HG02678 (cell line): ENCODE results near the gene FTCD.
"Not testable (repeated sequence)": the region's sequence is repeated elsewhere in the genome, so short reads cannot be mapped to it uniquely, and the experiment has no call there.

Source experiments
- ATAC-seq: cut with Tn5 transposase; IDR thresholded peaks from one replicate; pipeline ENCODE4 v1.9.1; 2021; ENCODE audit warnings: mild to moderate bottlenecking, moderate library complexity; ENCODE audit not compliant: unreplicated experiment

FTCD gene

DNA sequence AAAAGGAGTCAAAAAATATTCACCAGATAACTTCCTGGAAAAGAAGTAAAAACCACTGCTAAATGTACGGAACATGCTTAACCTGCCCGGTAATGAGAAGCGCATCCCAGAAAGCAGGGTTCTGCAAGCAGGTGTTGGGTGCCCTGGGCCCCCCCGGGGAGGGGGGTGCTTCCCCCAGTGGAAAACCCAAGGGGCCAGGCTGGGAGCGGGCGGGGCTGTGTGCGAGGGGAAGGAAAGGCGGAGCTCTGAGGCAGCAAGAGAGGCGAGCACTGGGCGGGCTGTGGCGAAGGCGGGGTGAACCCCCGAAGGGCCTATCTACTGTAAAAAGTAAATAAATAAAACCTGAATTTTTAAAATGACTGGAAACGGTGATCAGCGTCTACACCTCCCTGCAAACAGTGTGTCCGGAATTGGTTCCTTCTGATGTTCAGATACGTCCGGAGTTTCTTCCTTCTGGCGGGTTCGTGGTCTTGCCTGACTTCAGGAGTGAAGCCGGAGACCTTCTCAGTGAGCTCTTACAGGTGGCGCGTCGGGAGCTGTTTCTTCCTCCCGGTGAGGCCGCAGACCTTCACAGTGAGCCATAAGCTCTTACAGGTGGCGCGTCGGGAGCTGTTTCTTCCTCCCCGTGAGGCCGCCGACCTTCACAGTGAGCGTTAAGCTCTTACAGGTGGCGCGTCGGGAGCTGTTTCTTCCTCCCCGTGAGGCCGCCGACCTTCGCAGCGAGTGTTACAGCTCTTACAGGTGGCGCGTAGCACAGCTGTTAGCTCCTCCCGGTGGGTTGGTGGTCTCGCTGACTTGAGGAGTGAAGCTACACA lies 13.4 kb downstream of the FTCD start:
- ATAC-seq: no peak

DNA sequence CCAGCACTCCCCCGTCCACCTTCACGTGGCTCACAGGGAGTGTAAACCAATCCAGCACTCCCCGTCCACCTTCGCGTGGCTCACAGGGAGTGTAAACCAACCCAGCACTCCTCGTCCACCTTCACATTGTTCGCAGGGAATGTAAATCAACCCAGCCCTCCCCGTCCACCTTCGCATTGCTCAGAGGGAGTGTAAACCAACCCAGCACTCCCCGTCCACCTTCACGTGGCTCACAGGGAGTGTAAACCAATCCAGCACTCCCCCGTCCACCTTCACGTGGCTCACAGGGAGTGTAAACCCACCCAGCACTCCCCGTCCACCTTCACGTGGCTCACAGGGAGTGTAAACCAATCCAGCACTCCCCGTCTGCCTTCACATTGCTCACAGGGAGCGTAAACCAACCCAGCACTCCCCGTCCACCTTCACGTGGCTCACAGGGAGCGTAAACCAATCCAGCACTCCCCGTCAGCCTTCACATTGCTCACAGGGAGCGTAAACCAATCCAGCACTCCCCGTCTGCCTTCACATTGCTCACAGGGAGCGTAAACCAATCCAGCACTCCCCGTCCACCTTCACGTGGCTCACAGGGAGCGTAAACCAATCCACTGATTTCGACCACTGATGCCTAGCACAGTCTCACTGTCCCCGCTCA lies 14.9 kb downstream of the FTCD start:
- not testable (repeated sequence) for ATAC-seq

DNA sequence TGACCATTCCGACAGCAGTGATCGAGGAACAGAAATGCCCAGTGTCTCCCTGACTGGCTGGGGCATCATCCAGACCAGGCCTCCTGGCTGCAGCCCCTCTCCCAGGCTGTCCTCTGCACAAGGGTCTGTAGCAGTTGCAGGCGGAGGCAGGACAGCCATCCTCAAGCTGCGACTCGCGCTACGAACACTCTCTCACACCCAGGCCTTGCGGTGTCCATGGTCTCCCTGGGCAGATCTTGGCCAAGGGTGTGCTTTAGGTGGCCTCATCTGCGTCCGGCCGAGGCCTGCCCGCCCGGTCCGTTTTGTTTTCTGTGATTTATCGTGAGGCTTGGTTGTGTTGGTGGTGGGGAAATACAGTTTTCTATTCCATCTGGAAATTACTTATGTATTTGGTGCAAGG lies 15.7 kb downstream of the FTCD start:
- no peak for ATAC-seq

DNA sequence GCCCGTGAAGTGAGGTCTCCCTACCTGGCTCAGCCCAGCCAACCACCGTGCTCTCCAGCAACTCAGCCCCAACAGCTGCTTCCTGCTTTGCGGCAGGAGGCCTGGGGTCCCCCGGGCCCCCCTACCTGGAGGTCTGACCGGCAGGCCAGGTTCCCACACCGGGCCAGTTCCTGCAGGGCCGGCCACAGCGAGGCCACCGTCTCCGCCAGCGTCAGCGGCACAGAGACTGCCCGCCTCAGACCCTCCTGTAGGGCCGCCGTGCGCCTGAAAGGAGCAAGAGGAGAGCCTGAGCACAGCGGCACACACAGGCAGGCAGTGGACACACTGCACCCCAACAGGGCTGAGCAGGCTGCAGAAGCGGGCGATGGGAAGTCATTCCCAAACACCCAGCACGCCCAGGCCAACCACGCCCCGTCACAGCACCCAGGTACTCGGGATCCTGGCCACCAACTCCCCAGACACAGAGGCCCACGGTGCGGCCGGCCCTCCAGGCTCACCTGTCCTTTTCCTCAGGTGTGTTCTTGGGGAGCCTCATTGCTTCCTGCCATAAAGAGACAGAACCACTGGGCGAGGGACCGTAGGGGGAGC lies 16.9 kb downstream of the FTCD start:
- ATAC-seq: no peak

DNA sequence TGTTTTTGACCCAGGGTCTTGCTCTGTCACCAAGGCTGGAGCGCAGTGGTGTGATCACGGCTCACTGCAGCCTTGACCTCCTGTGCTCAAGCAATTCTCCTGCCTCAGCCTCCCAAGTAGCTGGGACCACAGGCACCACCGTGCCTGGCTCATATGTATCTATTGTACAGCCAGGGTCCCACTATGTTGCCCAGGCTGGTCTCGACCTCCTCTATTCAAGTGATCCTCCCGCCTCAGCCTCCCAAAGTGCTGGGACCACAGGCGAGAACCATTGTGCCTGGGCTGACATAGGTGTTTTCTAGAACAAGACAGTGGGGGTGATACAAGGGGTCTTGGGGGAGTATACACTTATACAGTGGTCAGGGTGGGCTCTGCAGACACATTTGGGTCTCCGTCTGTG lies 17.5 kb downstream of the FTCD start:
- ATAC-seq: no peak

DNA sequence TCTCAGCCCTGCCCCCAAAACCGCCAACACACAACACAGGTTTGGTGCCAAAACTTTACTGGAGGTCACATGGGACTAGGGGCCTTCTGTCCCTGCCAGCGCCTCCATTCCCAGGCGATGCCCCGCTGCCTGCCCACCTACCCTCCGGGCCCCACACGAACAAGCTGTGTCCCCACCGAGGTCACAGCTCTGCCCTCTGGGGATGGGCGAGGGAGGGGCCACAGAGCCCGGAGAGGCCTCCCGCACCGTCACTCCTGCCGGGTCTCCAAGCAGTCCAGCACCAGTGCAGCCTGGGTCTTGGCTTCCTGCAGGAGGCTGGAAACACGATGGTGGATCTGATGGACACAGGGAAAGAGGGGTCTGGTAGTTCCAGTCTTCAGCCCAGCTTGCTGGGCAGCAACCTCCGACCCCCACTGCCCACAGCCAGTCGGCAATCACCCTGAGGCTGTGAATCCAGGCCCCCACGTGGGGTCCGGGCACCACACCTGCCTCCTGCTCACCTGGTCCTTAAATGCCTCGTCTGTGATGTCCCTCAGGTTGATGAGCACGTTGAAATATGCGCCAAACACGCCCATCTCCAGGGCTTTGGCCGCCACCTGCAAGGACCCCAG lies 18.5 kb downstream of the FTCD start:
- no peak for ATAC-seq

DNA sequence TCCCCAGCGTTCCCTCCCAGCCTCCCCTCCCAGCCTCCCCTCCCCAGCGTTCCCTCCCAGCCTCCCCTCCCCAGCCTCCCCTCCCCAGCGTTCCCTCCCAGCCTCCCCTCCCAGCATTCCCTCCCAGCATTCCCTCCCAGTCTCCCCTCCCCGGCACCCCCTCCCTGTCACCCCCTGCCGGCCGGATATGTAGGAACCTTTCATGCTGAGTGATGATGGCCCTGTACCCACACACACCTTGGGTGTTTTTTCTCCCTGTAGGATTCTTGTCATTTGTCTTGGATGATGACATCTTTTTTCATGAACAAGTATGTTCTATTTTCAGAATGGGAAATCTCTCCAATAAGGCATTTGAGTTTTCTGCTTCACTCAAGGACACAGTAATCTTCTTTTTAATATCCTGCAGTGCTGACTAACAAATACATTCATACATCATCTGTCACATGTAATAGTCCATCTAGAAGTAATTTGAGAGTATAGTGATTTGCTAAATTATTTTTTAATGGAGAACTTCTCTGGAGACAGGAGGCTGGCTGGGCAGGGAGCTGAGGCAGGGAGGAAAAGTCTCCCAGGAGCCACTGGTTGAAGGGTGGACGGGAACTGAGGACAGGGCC lies 19.5 kb downstream of the FTCD start:
- ATAC-seq: no peak

DNA sequence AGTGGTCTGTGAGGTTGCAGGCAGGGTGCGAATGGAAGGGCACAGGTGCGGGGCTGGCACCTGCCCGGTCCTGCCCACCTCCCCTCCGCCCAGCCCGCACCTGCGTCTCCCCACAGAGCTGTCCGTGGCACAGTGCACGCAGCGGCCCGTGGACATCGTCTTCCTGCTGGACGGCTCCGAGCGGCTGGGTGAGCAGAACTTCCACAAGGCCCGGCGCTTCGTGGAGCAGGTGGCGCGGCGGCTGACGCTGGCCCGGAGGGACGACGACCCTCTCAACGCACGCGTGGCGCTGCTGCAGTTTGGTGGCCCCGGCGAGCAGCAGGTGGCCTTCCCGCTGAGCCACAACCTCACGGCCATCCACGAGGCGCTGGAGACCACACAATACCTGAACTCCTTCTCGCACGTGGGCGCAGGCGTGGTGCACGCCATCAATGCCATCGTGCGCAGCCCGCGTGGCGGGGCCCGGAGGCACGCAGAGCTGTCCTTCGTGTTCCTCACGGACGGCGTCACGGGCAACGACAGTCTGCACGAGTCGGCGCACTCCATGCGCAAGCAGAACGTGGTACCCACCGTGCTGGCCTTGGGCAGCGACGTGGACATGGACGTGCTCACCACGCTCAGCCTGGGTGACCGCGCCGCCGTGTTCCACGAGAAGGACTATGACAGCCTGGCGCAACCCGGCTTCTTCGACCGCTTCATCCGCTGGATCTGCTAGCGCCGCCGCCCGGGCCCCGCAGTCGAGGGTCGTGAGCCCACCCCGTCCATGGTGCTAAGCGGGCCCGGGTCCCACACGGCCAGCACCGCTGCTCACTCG lies 23.3 kb downstream of the FTCD start:
- no peak for ATAC-seq

DNA sequence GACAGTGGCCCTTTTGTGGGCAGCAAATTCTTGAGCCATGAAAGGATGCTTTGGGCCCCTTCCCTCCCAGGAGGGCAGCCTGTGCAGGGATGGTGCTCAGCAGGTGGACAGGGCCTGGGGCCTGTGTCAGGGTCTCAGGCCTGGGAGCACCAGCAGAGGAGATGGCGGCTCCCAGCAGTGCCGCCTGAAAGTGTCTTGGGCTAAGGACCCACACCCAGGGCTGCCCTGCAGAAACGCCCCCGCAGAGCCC lies 23.9 kb downstream of the FTCD start:
- no peak for ATAC-seq

DNA sequence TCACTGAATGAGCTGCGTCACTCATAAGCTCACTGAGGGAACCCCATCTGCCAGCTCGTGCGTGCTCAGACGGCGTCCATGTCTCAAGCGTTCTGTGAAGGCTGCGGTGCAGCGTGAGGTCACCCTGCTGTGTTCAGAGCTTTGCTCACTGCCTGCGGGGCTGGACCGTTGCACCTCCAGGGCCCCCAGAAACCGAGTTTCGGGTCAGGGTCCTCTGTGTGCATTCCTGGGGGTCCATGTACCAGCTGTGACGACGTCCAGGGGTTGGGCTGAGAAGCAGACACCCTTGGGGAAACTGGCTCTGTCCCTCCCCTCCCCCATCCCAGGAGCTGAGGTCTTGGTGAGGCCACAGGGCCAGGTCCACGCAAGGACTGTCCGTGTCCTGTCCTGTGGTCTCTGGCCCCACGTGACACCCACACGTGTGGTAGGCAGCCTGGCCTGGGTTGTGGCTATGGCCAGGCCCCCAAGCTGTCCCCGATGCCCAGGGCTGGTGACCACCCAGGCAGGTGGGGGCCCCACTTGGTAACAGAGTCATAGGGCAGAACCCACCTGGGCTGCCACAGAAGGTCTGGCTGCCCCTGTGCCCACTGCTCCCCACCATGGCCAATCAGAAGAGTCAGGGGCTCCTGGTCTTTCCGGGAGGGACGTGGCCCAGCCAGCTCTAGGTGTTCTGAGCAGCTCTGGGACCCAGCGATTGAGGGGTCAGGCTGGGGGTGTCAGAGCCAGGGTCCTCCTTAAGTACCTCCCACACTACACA lies 24.4 kb downstream of the FTCD start:
- ATAC-seq: no peak

DNA sequence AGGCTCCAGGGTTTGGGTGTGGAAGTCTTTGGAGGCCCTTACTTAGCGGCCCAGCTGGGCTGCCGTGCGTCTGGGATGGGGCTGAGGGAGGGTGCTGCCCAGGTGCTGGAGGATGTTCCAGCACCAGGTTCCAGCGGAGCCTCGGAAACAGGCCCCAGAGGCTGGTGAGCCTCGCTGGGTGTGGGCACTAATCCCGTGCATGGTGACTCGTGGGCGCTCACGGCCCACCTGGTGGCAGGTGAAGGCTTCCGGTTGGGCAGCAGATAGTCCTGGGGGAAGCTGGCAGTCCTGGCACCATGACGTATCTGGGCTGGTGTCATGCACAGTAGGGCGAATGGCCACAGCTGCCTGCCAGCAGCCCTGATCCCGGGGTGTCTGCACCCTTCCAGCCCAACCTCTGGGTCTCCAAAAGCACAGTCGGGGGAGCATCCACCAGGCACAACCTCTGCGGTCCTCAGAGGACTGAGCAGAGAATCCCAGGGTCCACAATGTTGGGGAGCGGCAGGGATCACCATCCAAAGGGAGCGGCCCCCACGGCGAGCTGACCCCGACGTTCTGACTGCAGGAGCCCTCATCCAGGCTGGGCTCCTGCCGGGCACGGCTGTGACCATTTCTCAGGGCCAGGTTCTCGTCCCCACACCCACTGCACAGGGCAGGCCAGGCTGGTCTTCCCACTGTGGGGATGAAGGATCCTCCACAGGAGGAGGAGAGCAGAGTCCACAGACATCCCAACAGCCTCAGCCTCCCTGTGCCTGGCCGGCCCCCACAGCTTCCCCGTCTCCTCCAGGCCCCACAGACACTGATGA lies 25.3 kb downstream of the FTCD start:
- no peak for ATAC-seq

DNA sequence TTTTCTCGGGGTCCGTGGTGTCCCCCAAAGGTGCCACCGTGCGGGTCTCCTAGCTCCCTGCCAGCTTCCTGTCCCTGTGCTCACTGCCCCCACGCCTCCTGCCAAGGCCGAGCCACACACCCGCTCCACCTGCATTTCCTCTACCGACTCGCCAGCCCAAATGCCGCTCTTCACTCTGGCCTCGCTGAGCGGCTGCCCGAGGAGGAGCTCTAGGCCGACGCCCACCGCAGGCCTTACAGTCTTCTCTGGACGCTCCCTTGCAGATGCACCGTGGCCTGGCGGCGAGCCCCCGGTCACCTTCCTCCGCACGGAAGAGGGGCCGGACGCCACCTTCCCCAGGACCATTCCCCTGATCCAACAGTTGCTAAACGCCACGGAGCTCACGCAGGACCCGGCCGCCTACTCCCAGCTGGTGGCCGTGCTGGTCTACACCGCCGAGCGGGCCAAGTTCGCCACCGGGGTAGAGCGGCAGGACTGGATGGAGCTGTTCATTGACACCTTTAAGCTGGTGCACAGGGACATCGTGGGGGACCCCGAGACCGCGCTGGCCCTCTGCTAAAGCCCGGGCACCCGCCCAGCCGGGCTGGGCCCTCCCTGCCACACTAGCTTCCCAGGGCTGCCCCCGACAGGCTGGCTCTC lies 26.3 kb downstream of the FTCD start:
- no peak for ATAC-seq

DNA sequence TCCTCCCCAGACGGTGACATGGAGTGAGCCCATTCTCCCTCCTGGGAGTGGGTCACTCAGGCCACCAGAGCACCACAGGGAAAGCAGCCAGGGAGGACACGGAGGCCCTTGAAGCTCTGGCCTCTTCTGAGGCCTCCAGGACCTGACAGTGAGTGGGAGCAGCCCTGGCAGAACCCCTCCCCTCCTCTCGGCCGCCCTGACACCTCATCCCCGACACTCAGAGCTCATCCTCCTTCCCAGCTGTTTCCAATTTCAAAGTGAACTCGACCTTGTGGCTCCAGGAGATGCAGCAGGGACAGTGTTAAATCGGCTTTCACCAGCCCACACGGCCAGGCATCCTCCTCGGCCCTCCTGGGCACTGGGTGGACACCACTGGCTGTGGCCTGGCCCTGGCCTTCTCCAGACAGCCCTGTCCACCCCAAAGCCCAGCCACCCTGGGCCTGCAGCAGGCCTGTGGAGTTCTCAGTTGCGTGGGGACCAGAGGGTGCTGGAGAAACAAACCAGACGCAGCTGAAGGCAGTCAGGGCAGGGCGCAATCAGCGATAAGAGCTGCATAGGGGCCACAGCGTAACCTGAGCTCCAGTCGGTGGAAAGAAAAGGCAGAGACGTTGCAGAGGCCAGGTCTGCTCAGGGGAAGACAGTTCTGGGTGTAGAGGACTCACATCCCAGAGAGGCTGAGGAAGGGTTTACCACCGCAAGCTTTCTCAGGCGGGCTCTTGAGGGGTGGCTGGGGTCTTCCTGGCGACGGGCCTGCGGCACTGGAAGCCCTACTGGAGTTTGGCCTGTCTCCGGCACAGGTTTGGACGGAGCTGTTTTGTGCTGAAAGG lies 27.1 kb downstream of the FTCD start:
- ATAC-seq: no peak

DNA sequence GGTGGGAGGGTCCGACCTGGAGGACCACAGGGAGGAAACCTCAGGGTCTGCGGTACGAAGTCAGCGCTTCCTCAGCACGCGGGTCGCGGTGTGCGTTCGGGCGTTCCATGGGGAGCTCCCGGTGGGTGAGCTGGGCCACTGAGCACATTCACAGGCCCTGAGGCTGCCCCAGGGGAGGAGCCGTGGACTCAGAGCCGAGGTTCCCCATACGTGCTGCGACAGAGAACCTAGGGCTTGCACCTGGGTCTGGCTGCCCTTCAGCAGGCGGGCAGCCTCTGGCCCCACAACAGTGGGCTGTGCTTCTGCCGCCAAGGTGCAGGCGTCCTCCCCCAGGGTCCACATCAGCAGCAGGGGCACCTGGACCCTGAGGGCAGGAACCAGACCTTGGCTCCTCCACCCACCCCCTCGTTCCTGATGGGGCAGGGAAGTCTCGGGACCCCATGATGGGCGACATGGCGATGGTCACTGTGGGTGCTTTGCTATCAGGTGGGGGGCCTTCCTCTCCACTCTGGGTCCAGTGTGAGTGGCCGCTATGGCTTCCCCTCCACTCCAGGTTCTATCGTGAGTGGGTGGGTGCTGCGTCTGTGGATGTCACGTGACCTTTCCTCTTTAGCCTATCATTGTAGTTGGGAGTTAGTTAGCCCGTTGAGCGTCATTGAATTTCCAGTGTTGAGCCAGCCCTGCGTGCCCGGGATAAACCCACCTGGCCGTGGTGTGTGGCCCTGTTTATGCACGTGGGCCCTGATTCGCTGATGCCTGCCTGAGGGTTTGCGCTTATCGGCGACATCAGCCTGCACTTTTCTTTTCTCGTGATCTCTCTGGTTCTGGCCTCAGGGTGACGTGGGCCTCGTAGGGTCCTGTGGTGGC lies 27.9 kb downstream of the FTCD start:
- ATAC-seq: no peak

DNA sequence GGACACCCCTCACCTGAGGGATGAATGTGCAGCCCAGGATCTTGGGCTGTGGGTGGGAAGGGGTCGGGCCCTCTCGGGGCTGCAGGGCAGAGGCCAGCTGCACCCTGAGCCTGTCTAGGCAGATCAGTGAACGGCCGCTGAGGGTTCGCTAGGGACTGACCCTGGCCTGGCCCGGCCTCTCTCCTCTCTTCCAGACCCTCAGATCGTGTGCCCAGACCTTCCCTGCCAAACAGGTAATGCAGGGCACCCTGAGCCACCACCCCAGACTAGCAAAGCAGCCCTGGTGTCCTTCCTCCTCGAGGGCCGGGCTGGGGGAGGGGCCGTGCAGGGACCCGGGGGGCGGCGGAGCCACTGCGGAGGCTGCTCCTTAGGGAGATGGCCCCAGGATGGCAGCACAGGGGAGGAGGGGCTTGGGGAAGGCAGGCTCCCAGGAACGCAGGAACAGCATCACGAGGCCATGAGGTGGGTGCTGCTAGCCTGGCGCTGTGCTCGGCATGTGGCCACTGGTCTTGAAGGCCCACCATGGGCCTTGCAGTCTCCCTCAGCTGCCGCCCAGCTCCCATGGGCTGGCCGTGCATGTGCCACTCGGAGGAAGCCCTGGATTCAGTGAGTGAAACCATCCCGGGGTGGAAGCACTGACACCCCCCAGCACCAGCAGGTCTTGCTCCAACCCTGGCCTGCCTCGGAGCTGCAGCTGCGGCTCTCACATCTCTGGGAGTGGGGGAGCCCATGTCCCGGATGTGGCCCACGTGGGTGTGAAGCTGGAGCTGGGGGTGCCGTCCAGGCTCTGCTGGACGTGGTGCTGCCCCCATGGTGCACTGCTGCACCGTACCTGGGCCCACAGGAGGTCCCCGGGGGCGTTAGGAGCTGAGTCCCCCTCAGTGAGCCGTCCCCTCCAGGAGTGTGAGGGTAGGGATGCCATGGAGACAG lies 28.8 kb downstream of the FTCD start:
- no peak for ATAC-seq

DNA sequence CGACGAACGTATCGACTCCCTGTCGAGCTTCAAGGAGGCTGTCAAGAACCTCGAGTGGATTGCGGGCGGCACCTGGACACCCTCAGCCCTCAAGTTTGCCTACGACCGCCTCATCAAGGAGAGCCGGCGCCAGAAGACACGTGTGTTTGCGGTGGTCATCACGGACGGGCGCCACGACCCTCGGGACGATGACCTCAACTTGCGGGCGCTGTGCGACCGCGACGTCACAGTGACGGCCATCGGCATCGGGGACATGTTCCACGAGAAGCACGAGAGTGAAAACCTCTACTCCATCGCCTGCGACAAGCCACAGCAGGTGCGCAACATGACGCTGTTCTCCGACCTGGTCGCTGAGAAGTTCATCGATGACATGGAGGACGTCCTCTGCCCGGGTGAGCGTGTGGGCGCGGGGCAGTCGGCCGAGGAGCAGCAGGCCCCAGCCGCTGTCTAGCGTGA lies 29.5 kb downstream of the FTCD start:
- ATAC-seq: no peak
